NCI-H345 (cell line): ENCODE data around the gene IL1RAPL1.
A peak's percentile ranks its signal among the peaks of the same experiment; 100 is the strongest.
"Not testable (repeated sequence)": the region's sequence is repeated elsewhere in the genome, so short reads cannot be mapped to it uniquely, and the experiment has no call there.

Experiments
- DNase-seq: peaks from one replicate; lab custom pipeline; 2025; lab: John Stamatoyannopoulos, UW

IL1RAPL1 gene

DNA sequence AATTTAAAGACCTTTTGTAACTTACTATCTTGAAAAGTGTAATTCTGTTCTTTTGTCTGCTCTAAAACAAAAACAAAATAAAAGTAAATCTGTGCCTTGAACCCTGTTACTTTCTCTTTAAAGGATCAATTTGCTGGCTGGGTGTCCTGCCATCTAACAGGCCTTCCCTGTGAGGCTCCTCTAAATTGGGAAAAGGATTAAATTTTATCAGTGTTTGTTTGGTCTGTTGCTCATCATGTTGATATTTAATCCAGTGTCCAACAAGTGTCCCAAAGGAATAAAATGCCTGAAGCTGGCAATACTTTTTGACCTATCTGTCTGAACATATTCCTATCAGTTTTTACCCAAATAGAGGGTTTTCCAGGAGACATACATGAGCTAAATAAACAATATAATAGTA, 688.7 kb downstream of the IL1RAPL1 start:
- DNase-seq: no peak

DNA sequence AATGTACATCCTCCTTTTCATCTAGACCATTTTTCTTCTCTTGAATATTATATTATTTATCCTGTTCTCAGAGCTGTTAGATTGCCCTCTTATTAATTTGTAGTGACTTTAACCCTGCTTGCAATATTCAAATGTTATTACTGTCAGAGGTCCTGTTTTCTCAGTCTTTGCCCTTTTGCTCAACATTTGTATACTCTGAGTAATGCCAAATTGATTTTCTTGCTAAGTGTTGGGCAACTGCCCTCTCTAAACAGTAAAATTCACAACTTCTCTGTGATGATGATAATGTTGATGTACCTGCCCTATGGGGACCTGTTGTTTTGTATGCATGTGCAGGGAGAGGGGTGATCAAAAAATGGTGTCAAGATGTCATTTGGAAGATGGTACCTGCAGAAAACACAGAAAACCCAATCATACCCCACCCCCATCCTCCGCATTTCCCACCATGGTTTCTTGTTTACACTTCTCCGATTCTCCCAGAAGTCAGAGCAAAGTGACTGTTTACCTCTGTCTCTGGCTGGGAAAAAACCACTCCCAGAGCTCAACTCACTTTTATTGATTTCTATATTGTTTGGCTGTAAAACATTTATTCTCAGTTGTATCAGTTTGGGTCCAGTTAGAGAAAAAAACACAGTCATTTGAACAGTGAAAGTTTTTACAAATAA, 694.0 kb downstream of the IL1RAPL1 start:
- DNase-seq: no peak

DNA sequence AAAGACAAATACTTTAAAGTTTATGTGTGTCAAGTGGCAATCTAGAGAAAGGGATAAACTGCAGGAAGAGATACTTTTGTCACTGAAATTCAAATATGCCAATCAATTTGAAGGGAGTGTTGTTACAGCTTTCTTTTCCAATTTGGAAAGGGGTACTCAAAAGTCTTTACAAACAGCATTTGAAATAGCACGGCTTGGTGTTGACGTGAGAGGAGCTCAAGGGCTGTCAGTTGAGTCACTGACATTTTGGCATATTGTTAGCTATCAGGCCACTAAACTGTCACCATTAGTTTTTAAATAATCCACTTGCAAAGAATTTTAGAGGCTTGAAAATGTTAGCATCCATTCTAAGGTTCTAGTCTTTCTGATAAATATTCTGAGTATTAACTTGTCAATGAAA, 698.4 kb downstream of the IL1RAPL1 start:
- no peak for DNase-seq

DNA sequence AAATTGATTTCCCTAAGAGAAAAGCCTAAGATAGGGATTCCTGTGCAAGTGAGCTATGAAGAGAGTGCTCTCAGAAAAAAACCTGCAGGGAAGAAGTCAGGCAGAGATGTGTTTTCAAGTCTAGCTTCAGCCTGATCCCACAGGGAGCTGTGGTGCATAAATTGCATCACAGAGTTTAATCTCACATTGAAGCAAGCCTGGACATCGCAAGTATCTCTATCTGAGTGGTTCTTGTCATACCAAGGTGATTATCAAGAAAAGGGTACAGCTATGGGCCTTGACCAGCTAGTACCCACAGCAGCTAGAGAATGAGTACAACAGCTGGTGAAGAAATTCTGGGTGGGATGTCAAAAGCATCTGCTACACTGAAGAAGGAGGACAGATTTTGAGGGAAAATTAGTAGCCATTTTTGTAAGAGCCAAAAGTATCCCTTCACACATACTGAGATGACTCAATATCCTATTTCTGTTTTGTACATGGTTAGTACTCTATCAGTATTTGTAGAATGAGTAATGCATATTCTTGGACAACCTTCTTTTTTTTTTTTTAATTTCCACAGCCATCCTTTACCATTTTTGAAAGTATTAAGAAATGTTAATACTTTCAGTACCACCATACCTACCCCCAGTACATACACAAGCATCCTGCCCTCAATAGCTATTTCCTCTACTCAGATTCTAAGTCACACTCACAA, 708.9 kb downstream of the IL1RAPL1 start:
- no peak for DNase-seq

DNA sequence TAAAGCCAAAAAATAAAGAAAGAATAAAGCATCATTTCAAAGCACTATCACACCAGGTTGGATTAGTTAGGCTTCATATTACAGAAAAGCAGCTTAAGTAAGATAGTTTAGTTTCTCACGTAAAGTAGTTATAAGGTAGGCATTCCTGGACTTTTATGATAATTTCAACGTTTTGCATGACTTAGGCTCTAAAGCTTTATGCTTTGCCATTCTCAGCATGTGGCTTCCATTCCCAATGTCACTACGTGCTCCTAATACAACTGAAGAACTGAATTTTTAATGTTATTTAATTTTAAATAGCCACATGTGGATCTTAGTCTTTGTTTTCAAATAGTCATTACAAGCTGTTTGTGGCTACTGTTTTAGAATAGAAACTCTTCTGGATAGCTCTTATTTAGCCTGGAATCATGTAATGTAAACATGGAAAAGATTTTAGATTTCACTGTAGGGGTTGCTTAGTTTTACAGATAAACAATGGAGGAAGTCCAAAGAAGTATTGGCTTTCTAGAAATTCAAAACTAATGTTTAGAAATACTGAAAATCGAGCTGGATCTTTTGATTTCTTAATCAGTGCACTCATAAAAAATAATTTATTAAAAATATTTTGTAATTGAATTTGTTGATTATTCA, 710.0 kb downstream of the IL1RAPL1 start:
- no peak for DNase-seq

DNA sequence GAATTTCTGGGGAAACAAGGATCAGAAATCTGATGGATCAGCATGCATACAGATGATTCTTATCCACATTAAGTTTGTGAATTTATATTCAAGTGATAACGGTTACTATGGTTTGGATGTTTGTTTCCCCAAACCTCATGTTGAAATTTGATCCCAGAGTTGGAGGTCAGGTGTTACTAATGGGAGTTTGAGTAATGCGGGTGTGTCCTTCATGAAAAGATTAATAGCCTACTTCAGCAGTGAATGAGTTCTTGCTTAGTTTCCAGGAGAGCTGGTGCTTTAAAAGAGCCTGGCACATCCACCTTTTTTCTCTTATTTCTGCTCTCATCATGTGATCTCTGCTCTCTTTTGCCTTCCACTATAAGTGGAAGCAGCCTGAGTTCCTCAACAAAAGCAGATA, 712.4 kb downstream of the IL1RAPL1 start:
- DNase-seq: peak; percentile 75

DNA sequence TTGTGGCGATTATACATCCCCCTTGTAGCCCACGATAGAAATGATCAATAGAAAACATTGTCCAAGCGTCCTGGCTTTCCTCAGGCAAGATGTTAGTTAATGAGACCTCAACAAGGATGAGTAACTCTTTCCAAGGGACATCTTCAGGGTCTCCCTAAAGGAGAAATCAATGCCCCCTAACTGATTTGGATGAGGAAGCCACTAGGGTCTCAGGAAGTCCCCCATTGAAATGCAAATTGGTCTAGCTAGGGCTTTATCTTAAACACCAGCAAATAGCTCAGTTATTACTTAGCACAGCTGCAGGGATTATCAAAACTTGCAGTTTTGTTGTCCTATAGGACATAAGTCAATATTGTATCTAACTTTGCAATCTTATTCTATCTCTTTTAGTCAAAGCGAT, 721.5 kb downstream of the IL1RAPL1 start:
- no peak for DNase-seq

DNA sequence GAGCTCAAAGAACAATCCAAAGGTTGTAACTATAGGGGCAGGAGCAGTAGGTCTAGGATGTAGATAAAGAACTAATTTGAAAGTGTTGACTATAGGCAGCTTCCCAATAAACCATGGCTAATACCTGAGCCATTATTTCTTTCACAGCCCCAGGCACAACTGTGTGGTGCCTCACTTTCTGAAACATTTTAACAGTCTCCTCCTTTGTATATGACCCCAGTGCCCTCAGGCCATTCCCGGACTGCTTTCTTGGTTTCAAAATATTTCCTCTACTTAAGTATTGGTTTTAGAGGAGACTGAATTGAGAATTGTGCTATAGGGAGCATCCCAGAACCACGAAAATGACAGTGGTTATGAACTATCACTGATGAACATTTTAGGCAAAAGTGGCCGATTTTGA, 728.7 kb downstream of the IL1RAPL1 start:
- no peak for DNase-seq

DNA sequence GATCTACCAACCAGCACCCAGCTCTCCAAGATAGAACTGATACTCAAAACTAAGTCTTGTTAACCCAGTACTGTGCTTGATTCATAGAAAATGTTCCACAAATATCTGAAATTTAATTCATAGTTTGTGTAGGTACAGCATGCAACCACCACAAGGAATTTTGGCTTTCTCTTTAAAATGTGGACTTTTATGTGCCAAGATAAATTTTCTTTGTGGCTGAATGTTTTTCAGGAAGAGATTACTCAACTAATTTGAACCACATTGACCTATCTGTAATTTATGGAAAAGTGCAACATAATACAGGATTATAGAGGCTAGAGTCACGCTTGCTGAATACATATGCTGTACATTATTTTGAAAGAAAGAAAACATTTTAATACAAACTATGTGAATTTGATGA, 730.8 kb downstream of the IL1RAPL1 start:
- DNase-seq: no peak

DNA sequence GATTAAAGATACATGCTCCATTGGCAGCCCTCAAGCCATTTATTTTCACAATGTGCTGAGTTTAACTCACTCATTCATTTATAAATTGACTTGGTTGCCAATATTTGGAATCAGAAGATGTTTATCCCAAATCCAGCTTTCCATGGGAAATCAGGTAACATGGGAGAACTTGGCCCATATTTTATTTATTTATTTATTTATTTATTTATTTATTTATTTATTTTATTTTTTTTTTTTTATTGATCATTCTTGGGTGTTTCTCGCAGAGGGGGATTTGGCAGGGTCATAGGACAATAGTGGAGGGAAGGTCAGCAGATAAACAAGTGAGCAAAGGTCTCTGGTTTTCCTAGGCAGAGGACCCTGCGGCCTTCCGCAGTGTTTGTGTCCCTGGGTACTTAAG, 745.2 kb downstream of the IL1RAPL1 start:
- not testable (repeated sequence) for DNase-seq

DNA sequence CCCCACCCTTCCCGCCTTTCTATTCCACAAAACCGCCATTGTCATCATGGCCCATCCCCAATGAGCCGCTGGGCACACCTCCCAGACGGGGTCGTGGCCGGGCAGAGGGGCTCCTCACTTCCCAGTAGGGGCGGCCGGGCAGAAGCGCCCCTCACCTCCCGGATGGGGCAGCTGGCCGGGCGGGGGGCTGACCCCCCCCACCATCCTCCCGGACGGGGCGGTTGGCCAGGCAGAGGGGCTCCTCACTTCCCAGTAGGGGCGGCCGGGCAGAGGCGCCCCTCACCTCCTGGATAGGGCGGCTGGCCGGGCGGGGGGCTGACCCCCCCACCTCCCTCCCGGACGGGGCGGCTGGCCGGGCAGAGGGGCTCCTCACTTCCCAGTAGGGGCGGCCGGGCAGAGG, 745.8 kb downstream of the IL1RAPL1 start:
- not testable (repeated sequence) for DNase-seq

DNA sequence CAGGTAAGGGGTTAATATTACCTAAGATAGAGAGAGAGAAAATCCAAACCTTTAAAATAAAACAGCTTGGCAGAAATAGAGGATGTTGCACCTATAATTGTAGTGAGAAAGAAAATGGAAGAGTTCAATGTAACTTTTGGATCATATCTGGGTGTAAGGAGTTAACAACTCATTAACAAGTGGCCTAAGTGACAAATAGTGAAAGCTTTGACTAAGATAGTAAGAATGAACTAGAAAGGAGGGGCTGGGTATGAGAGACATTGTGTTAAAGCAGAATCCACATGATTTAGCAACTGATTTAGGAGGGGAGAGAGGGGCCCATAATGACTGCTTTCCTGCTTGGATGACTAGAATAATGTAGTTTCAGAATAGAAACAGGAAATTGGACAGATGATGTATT, 761.0 kb downstream of the IL1RAPL1 start:
- no peak for DNase-seq

DNA sequence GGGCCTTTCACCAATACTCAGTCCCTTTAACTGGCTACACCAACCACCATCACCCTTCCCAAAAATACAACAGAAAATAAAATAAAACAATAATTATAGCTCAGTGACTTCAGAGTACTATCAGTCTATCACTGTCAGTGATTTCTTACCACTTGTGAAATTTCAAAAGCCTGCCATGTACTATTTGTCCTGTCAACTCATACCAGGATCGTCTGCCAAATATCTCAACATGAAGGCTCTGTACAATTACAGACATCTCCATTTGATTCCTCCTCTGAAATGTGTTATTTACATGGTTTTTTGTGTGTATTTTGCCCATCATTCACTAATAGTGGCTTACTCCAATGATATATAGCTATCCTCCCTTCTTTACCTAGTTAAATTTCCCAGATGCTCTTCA, 772.0 kb downstream of the IL1RAPL1 start:
- DNase-seq: no peak

DNA sequence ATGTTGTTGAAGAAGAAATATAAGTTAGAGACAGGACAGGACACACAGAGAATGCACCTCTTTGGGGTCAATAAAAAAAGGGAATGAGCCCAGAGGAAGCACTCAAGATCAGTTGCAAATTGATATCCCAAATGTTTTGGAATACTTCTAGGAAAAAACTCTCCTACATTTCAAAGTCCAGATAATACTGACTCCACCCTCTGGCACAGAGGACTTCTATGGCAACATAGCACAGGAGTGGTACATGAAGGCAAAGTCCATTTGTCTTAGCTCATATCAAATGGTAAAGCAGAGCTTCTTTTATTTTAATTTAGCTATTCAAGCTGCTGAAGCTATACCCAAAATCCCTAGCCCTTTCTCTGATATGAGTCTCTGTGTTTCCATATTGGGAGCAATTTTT, 787.5 kb downstream of the IL1RAPL1 start:
- DNase-seq: not testable (repeated sequence)

DNA sequence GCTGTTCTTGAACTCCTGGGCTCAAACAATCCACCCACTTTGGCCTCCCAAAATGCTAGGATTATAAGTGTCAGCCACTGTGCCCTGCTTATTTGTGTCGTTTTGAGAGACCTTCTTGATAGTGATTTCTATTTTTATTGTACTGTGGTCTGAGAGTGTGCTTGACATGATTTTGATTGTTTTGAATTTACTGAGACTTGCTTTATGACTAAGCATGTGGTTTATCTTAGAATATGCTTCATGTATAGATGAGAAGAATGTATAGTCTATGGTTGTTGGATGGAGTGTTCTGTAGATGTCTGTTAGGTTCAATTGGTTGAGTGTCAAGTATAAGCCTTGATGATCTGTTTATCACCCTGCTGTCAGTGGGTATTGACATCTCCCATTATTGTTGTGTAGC, 789.3 kb downstream of the IL1RAPL1 start:
- DNase-seq: no peak

DNA sequence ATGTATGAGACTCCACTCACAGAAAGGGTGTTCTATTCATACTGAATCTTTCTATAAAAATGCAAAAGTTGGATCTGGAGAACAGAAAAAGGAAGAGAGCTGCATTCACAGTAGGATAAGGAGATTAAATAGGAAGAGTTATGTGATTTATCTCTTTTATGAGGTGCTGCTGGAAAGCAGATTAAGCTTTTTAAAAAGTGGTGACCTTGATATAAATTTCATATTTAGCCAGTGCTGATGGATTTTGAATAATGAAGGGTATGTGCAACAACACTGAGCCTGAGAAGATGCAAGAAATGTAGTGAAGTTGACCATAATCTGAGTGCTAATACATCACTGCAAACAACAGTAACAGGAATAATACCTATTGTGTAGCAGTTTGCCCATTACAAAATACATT, 795.6 kb downstream of the IL1RAPL1 start:
- DNase-seq: no peak

DNA sequence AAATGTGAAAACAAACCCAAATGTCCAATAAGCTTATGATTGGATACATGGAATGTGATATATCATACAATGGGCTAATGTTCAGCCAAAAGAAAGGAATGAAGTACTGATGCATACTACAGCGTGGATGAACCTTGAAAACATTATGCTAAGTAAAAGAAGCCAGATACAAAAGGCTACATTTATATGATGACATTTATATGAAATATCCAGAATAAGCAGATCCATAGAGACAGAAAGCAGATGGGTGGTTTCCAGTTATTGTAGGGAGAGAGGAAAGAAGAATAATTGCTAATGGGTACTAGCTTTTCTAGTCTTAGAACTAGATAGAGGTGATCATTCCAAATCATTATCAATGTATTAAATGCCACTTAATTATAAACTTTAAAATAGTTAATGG, 801.3 kb downstream of the IL1RAPL1 start:
- no peak for DNase-seq

DNA sequence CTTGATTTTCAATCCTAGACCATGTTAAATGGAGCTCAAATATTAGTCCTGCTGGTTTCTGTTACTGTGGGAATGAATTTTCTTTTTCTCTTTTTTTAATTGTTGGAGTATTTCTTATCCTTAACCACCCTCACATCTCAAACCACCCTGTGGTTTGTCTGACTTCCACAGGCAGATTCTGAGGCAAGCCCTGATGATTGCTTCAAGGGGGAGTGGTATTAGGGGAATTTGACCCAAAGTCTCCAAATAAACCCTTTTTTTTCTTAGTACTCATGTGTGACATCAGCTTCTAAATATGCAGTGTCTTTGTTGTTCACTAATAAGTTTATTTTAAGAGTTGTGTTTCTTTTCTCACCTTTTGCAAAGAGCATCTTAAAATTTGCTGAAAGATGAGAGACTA, 810.3 kb downstream of the IL1RAPL1 start:
- DNase-seq: no peak

DNA sequence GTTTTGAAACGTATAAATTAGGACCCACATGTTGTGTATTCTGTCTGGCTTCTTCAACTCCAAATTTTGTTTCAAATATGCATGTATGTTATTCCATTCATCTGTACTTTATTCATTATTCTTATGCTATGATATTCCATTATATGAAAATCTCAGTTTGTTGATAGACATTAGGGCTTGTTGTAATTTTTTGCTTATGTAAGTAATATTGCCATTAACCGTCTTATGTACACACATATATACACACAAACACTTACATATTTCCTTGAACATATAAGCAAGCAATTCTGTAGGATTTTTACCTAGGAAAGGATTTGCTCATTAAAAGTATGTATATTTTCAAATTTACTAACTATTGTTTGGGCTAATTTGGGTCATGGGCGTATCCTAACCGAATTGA, 820.1 kb downstream of the IL1RAPL1 start:
- no peak for DNase-seq

DNA sequence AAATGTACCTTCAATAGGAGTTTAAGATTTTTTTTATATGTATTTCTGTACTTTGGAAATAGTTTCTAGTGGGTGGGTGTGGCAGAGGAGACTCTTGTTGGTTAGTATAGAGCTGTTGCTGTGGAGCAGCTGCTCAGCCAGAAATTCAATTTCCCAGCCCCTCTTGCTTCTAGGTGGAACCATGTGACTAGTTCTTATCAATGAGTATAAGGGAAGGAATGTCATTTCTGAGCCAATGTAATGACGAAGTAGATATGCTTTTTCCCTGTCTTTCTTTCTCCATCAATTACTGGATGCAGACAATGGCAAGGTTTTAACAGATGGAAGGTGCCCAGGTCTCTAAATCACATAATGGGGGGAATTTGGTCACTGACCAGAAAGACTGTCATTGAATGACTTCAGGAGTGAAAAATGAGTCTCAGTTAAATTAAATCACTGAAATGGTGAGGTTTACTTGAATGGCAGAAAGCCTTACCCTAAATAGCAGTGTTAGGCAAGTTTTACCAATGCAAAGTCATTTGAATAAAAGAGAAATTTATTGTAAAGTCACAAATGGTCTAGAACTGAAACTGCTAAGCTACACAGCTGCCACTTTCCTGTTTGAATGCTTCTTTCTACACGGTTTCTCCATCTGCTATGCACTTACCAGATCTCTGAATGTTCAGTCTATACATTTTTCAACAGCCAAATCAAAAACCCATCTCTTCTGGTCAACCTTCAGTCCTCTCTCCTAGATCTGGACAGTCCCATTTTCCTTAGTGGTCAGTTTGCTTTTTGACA, 832.7 kb downstream of the IL1RAPL1 start:
- DNase-seq: no peak

DNA sequence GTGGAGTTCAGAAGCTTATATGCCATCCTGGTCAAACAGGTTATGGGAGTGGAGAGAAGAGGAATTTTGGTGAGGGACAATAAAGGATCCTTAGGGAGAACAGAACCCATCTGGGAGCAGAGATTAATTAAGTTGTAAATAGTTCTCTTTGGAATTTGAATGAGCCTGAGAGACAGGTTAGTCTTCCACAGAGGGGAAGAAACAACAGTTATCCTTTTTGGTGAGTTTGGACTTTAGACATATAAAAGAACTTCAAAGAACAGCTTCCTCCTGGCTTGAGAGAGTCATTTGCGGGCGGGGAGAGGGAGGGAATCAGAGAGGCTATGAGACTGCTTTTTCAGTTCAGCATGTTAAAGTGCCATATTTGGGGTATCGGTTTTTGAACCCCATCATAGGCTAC, 834.8 kb downstream of the IL1RAPL1 start:
- no peak for DNase-seq

DNA sequence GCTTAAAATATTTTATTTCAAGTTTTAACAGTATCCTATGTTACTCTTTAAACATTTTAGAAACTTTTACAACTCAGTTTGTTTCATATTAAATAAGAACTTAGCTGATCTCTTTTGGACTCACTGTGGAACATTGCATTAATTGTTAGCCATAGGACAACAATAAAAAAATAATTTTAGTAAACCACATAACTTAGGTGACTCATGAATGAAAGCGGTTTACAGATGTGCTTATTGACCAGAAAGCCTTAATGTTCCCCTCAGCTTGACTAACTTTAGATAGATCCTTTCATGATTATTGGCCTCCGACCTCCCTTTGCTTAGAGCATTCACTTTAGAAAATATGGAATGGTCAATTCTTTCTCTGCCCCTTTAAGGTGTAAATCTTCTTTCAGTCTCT, 844.6 kb downstream of the IL1RAPL1 start:
- DNase-seq: no peak

DNA sequence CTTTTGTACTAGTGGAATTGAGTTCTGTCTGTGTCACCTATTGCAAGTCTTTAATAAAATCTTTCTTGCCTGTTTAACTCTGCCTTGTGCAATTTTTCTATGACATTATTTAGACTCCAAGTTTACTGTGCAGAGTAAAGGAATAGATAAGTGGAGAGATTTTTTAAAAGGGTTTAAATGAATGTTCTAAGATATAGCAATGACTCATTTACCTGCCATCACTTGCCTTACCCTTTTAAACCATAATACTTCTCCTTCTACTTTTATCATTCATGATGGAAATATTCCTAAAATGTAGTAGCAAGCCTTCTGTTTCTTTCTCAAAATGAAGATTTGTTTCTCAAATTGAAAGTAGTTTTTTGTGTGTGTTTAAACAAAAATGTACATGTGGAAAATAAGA, 845.3 kb downstream of the IL1RAPL1 start:
- DNase-seq: no peak
